K562 (cell line): ENCODE measurements around the gene TLE4. TPM values are rescaled to one million over a fixed set of nuclear protein-coding genes. Genes with fewer than 3 reads are reported as not detected.

Experiments used
- ATAC-seq: fragments of 200-7000 bp; cut with Tn5 transposase; 3 replicates; pipeline ENCODE4 v1.9.1; 2020; ENCODE audit warnings: moderate library complexity
- BruUV-seq: library from RNA; stranded (reverse); fragments of 400-500 nt; replicated peaks from 2 replicates; lab custom pipeline; 2021; lab: Mats Ljungman, UMichigan
- CTCF ChIA-PET: fragments of 300-600 bp; formaldehyde crosslinking; extraction: SDS; loops from one replicate; lab custom pipeline; 2021; ENCODE audit warnings: low intra/inter-chr PET ratio; lab: Yijun Ruan, JAX
- POLR2A ChIA-PET: fragments of 300-600, 350-650 bp; sonication (Branson Sonifier 250); formaldehyde crosslinking; extraction: SDS; loops from one replicate; lab custom pipeline; 2021; ENCODE audit warnings: antibody characterized with exemption, inconsistent platforms; lab: Yijun Ruan, JAX
- DNase-seq, 4 experiments: peaks; one replicate each; pipeline versions ENCODE4 v3.0.0 to v3.0.0-alpha.2; 2011 to 2018; ENCODE audit warnings: low spot score in 3 of 4, mixed read lengths in 3 of 4; ENCODE audit errors: extremely low read depth in 1 of 4
- FAIRE-seq: peaks from 2 replicates; lab custom pipeline; 2011; peaks lifted over from hg19 to GRCh38; lab: Jason Lieb, UNC
- H2AFZ ChIP-seq: 2 replicates; pipeline ENCODE4 v1.6.0; 2011; ENCODE audit warnings: low read depth, low read length, control low read depth, inconsistent platforms
- H3K27ac ChIP-seq: fragments of 200-600 bp; 3 replicates; pipeline ENCODE4 v1.8.0; 2011; ENCODE audit warnings: low read depth, mild to moderate bottlenecking, control low read depth, inconsistent platforms, low read length, moderate library complexity, mixed read lengths; ENCODE audit errors: extremely low read depth
- H3K27me3 ChIP-seq, 2 experiments: fragments of 300-600 bp in 1 of 2; 2 replicates in 1 of 2; 3 replicates in 1 of 2; pipeline versions ENCODE4 v1.6.0 to v1.8.0; 2011; ENCODE audit warnings: inconsistent platforms in 2 of 2, low read length in 2 of 2, mild to moderate bottlenecking in 1 of 2, mixed read lengths in 1 of 2, moderate library complexity in 1 of 2; ENCODE audit not compliant: control insufficient read depth in 2 of 2, insufficient read depth in 2 of 2
- H3K36me3 ChIP-seq: fragments of 300-600 bp; 3 replicates; pipeline ENCODE4 v1.8.0; 2011; ENCODE audit warnings: mild to moderate bottlenecking, low read length, inconsistent platforms; ENCODE audit not compliant: control insufficient read depth, insufficient read depth
- H3K4me1 ChIP-seq, 2 experiments: fragments of 200-600 bp in 1 of 2; replicated peaks in 1 of 2; 2 replicates in 1 of 2; 3 replicates in 1 of 2; pipeline versions ENCODE4 v1.5.1 to v1.8.0; 2011; ENCODE audit warnings: inconsistent platforms in 2 of 2, low read length in 2 of 2, mild to moderate bottlenecking in 1 of 2, mixed read lengths in 1 of 2, moderate library complexity in 1 of 2; ENCODE audit not compliant: control insufficient read depth in 2 of 2, insufficient read depth in 2 of 2
- H3K4me2 ChIP-seq: 2 replicates; pipeline ENCODE4 v1.6.1; 2011; ENCODE audit warnings: low read length, control low read depth, inconsistent platforms, mixed read lengths; ENCODE audit not compliant: insufficient read depth
- H3K4me3 ChIP-seq: fragments of 200-600 bp; sonication (generic), shearing (Covaris generic); 2 replicates; pipeline ENCODE4 v1.5.1; 2016; ENCODE audit warnings: control low read depth, inconsistent platforms
- H3K79me2 ChIP-seq: fragments of 200-600 bp; 3 replicates; pipeline ENCODE4 v1.8.0; 2011; ENCODE audit warnings: low read length, inconsistent platforms; ENCODE audit not compliant: control insufficient read depth, insufficient read depth
- H3K9ac ChIP-seq, 2 experiments: 2 replicates each; pipeline versions ENCODE4 v1.6.0 to v1.6.1; 2011; ENCODE audit warnings: low read depth in 2 of 2, low read length in 2 of 2, control low read depth in 1 of 2, inconsistent platforms in 1 of 2, mild to moderate bottlenecking in 1 of 2, mixed read lengths in 1 of 2; ENCODE audit not compliant: insufficient read depth in 1 of 2
- H3K9me1 ChIP-seq: one replicate; pipeline ENCODE4 v1.6.0; 2011; ENCODE audit warnings: inconsistent platforms, mild to moderate bottlenecking, low read length, moderate library complexity; ENCODE audit not compliant: control insufficient read depth, insufficient read depth
- H3K9me3 ChIP-seq: replicated peaks from 2 replicates; pipeline ENCODE4 v1.5.1; 2011; ENCODE audit warnings: low read depth, low read length, inconsistent platforms; ENCODE audit not compliant: control insufficient read depth, insufficient read depth
- H4K20me1 ChIP-seq: replicated peaks from 2 replicates; pipeline ENCODE4 v1.6.1; 2011; ENCODE audit warnings: low read length, inconsistent platforms, mixed read lengths; ENCODE audit not compliant: control insufficient read depth, insufficient read depth
- BACH1 ChIP-seq: fragments of 200-800 bp; sonication (Bioruptor generic); IDR thresholded peaks from 2 replicates; pipeline ENCODE4 v1.6.1; 2016; ENCODE audit warnings: missing genetic modification characterization, missing compliant biosample characterization
- CBFA2T3 ChIP-seq: fragments of 450-650 bp; IDR thresholded peaks from 2 replicates; pipeline ENCODE4 v1.6.1; 2017
- CUX1 ChIP-seq: fragments of 200-800 bp; sonication (Bioruptor generic); IDR thresholded peaks from 2 replicates; pipeline ENCODE4 v1.6.1; 2016; ENCODE audit warnings: missing genetic modification characterization, missing compliant biosample characterization
- EP300 ChIP-seq: IDR thresholded peaks from 2 replicates; pipeline ENCODE4 v1.6.1; 2012; ENCODE audit warnings: low read length, improper control_type of control experiment
- FIP1L1 ChIP-seq: fragments of 200-400 bp; formaldehyde crosslinking; IDR thresholded peaks from 2 replicates; pipeline ENCODE4 v1.6.1; 2018; ENCODE audit warnings: mild to moderate bottlenecking, low read depth, low read length; ENCODE audit not compliant: poor library complexity, severe bottlenecking
- GABPA ChIP-seq: fragments of 200-800 bp; sonication (Bioruptor generic); conservative IDR thresholded peaks from 2 replicates; pipeline ENCODE4 v1.6.1; 2016; ENCODE audit warnings: low read depth, missing genetic modification characterization, missing compliant biosample characterization
- GABPB2 ChIP-seq: fragments of 250-450 bp; sonication (Bioruptor Pico); conservative IDR thresholded peaks from 2 replicates; pipeline ENCODE4 v1.5.1; 2021; ENCODE audit warnings: mild to moderate bottlenecking
- KHSRP ChIP-seq: fragments of 450-650 bp; IDR thresholded peaks from 2 replicates; pipeline ENCODE4 v1.6.1; 2017
- MCM5 ChIP-seq: fragments of 450-650 bp; IDR thresholded peaks from 2 replicates; pipeline ENCODE4 v1.6.1; 2016; ENCODE audit warnings: low read depth
- NCOA6 ChIP-seq: fragments of 450-650 bp; IDR thresholded peaks from 2 replicates; pipeline ENCODE4 v1.6.1; 2017; ENCODE audit warnings: mild to moderate bottlenecking
- PATZ1 ChIP-seq: fragments of 250-450 bp; sonication (Bioruptor Pico); IDR thresholded peaks from 2 replicates; pipeline ENCODE4 v1.5.0; 2020; ENCODE audit warnings: mild to moderate bottlenecking, borderline replicate concordance
- RBBP5 ChIP-seq: fragments of 200-600 bp; sonication (generic); IDR thresholded peaks from 2 replicates; pipeline ENCODE4 v1.6.1; 2012; ENCODE audit warnings: borderline replicate concordance, mild to moderate bottlenecking, low read length, control low read depth, inconsistent platforms; ENCODE audit not compliant: insufficient read depth, poor library complexity, severe bottlenecking
- TCF7L2 ChIP-seq: fragments of 150-350 bp; IDR thresholded peaks from 2 replicates; pipeline ENCODE4 v1.6.1; 2016; ENCODE audit warnings: low read depth, mild to moderate bottlenecking, low read length, moderate library complexity
- ZNF165 ChIP-seq: fragments of 250-450 bp; sonication (Bioruptor Pico); IDR thresholded peaks from 2 replicates; pipeline ENCODE4 v1.4.0; 2020; ENCODE audit warnings: borderline replicate concordance
- ZNF3 ChIP-seq: fragments of 250-450 bp; sonication (Bioruptor Pico); IDR thresholded peaks from 2 replicates; pipeline ENCODE4 v1.5.0; 2021; ENCODE audit warnings: mild to moderate bottlenecking, moderate library complexity
- ZNF507 ChIP-seq: conservative IDR thresholded peaks from 2 replicates; pipeline ENCODE4 v1.6.1; 2017; ENCODE audit warnings: missing genetic modification characterization, missing compliant biosample characterization
- ZNF586 ChIP-seq: fragments of 450-650 bp; formaldehyde crosslinking; conservative IDR thresholded peaks from 2 replicates; pipeline ENCODE4 v1.4.0; 2020; ENCODE audit warnings: mild to moderate bottlenecking, moderate library complexity
- ZNF766 ChIP-seq: fragments of 200-800 bp; sonication (Bioruptor generic); conservative IDR thresholded peaks from 2 replicates; pipeline ENCODE4 v1.6.1; 2016; ENCODE audit warnings: missing genetic modification characterization, missing compliant biosample characterization
- ZNF77 ChIP-seq: fragments of 250-450 bp; sonication (Bioruptor Pico); IDR thresholded peaks from 2 replicates; pipeline ENCODE4 v1.5.0; 2020
- WGBS: fragments of 100-300 bp; shearing (Covaris generic); methylation state at CpG from one replicate; pipeline ENCODE4 v1.1.6; 2016; ENCODE audit warnings: low coverage, mixed read lengths; ENCODE audit not compliant: insufficient coverage; ENCODE audit errors: missing lambda C conversion rate; 5-methylcytosine and 5-hydroxymethylcytosine counted together
- in situ Hi-C: fragments of 300-500 bp; cut with MboI; formaldehyde crosslinking; loops from 4 replicates; pipeline ENCODE4 v1.15.0; 2018; ENCODE audit warnings: inconsistent platforms, mixed read lengths
- intact Hi-C: fragments of 100-400 bp; cut with micrococcal nuclease; formaldehyde crosslinking; loops from 2 replicates; pipeline ENCODE4 v1.14.2; 2022
- polyA plus RNA-seq, 8 experiments: library from polyadenylated mRNA; depleted of rRNA in 4 of 8; stranded (reverse) in 5 of 8; unstranded in 3 of 8; fragments of >200 nt; fragmentation: Nextera tagmentation in 2 of 8; fragmentation: Illumina TruSeq in 1 of 8; extraction: Ambion mirVana in 2 of 8; extraction: Trizol in 1 of 8; gene quantifications; 2 replicates each; pipeline versions ENCODE4 v1.2.1 to v1.2.3, GENCODE V29; 2011 to 2014; ENCODE audit warnings: inconsistent platforms in 1 of 8, missing spikeins in 1 of 8
- total RNA-seq, 7 experiments: library from RNA; depleted of rRNA in 6 of 7; stranded (reverse); fragments of >200 nt in 6 of 7; fragmentation: Illumina TruSeq in 2 of 7; extraction: Trizol in 2 of 7; gene quantifications; 2 replicates each; pipeline versions ENCODE4 v1.2.1 to v1.2.3, GENCODE V29; 2011 to 2021; ENCODE audit warnings: low replicate concordance in 1 of 7

TLE4 gene
- total and polyA plus RNA-seq, 9 of the 15 experiments (the other 6 are each of a cell fraction or from before 2014, with no cell fraction given): 1.1 to 8.8 (median 5.7) TPM

- no peak for DNase-seq
- WGBS: 0% methylated on average over 1 of the region's 1 CpG
- in situ Hi-C loops: no loop called here
- H3K27ac ChIP-seq: no peak overlapping the region
- ATAC-seq: no peak
- H4K20me1 ChIP-seq: no peaks in the 10 kb centered on the region
- no TSS peak for BruUV-seq
- no peak overlapping the region for H3K4me3 ChIP-seq
- ChIA-PET CTCF (no interaction called here), POLR2A (no interaction called here)
- intact Hi-C loops: no loop called here
- H3K27me3 ChIP-seq: no peaks in the 10 kb centered on the region
- H3K79me2 ChIP-seq: no peaks in the 10 kb centered on the region; the same call in 2 of the 3 replicates
- H2AFZ ChIP-seq: no peak overlapping the region
- H3K4me2 ChIP-seq: no peak overlapping the region
- H3K36me3 ChIP-seq: no peaks in the 10 kb centered on the region
- peaks cover 0 to 8% of the 10 kb centered on the region in 2 experiments; a peak in 2 of 5 replicates for H3K4me1 ChIP-seq
- no peaks in the 10 kb centered on the region for H3K9me1 ChIP-seq
- no peaks in the 10 kb centered on the region for H3K9me3 ChIP-seq
- H3K9ac ChIP-seq: no peak overlapping the region
- no peak for FAIRE-seq
- TF ChIP-seq NCOA6 (no peak), CBFA2T3 (no peak), FIP1L1 (no peak), TCF7L2 (no peak), RBBP5 (no peak), ZNF165 (CRISPR knock-in tag) (no peak), CUX1 (CRISPR knock-in tag) (no peak), PATZ1 (CRISPR knock-in tag) (no peak), BACH1 (tag) (no peak), GABPB2 (CRISPR knock-in tag) (no peak), KHSRP (no peak), ZNF507 (tag) (no peak), ZNF586 (CRISPR knock-in tag) (no peak), GABPA (tag) (no peak), MCM5 (no peak), ZNF77 (CRISPR knock-in tag) (no peak), EP300 (no peak), ZNF3 (no peak), ZNF766 (no peak)
These were observed 7.1 kb downstream of the TLE4 start for GRCh38 chr9:79578891-79579290.
